ENCODE data around the gene ENO4. TPM values are rescaled to one million over a fixed set of nuclear protein-coding genes. Genes with fewer than 3 reads are reported as not detected.

The ENO4 gene
- total RNA-seq, 4 donors from 2014 or later: 0.21 to 1.2 (median 0.39) TPM; not detected in 1

DNA sequence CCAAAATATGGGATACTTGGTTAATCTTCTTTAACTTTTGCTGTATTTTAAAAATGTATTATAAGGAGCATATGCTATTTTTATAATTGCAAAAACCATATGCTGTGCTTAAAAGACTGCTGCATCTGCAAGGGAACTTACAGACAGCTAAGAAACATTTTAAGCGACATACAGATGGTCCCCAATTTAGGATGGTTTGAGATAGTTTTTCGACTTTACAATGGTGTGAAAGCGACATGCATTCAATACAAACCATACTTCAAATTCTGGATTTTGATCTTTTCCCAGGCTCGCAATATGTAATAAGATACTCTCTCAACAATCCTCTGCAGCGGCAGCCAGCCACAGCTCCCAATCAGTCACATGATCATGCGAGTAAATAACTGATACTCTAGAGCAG is 82.5 kb downstream of the ENO4 start:
- no peak overlapping the region for H3K4me3 ChIP-seq
- H3K27ac ChIP-seq: no peak overlapping the region
- no peaks in the 10 kb centered on the region for H3K4me1 ChIP-seq
- DNase-seq (ENCODE audit: low spot score in 2 of 2): no peak
- WGBS, 2 donors: 97 to 98% methylated on average over 6 of the region's 6 CpGs
- peaks cover 0 to 10% (median 0%) of the 10 kb centered on the region in 3 donors for H3K36me3 ChIP-seq
- no peaks in the 10 kb centered on the region for H3K9me3 ChIP-seq
- H3K27me3 ChIP-seq: no peaks in the 10 kb centered on the region
- no peak for TF ChIP-seq EP300 (IDR thresholded peaks at IDR 0.05)
- TF ChIP-seq, protein P1, sequence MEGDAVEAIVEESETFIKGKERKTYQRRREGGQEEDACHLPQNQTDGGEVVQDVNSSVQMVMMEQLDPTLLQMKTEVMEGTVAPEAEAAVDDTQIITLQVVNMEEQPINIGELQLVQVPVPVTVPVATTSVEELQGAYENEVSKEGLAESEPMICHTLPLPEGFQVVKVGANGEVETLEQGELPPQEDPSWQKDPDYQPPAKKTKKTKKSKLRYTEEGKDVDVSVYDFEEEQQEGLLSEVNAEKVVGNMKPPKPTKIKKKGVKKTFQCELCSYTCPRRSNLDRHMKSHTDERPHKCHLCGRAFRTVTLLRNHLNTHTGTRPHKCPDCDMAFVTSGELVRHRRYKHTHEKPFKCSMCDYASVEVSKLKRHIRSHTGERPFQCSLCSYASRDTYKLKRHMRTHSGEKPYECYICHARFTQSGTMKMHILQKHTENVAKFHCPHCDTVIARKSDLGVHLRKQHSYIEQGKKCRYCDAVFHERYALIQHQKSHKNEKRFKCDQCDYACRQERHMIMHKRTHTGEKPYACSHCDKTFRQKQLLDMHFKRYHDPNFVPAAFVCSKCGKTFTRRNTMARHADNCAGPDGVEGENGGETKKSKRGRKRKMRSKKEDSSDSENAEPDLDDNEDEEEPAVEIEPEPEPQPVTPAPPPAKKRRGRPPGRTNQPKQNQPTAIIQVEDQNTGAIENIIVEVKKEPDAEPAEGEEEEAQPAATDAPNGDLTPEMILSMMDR (IDR thresholded peaks at IDR 0.05): no peak

Other genes starting within 250 kb of the ENO4 start
- 1 to 10 TPM in 2 of 4 donors, under 1 TPM in 1, not detected in 1; 0.42 to 4.1 (median 2.4) TPM for gene PNLIPRP2, start 228.5 kb upstream of the ENO4 start, total RNA-seq
- 100 to 1,000 TPM; 125 to 187 (median 147) TPM for gene HSPA12A, start 106.9 kb upstream of the ENO4 start, total RNA-seq
- 10 to 100 TPM in 3 of 4 donors, 1 to 10 TPM in 1; 9.2 to 16.3 (median 15.4) TPM for gene SHTN1, start 155.7 kb downstream of the ENO4 start, total RNA-seq